ENCODE results near the gene LRTM1.

DNA sequence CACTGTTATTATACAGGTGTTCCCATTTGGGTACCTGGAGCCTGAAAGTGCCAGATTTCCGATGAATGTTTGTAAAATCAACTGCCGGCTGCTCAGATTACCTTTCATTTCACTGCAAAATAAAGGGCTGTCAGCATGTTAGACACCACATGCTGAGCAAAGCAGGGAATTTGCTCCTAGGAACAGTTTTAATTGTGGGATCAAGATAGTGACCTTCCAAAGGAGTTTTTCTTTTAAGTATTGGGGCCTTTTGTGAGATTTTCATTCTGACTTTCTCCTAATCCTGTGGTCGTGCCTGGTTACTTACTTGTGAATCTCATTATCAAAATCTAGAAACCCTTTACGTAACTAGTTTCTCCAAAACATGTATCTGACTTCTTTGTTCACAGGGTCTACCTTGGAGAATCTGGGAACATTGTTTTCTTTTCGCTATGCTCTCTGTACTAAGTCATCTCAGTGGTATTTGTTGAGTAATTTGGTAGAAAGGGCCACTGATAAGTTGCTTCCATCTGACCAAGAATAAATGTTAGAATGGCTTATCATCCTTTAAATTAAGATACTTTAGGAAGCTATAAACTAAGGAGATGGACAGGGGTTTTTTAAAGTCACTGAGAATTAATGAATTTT is 40.8 kb upstream of the LRTM1 start:
- no peak for TF ChIP-seq CTCF (IDR thresholded peaks at IDR 0.05 in 8 of 11, conservative IDR thresholded peaks at IDR 0.05 in 3 of 11)
- no peak for TF ChIP-seq POLR2A (IDR thresholded peaks at IDR 0.05)

All from spleen (tissue), 7 donors.